ENCODE measurements around the gene SMIM38. TPM values are rescaled to one million over a fixed set of nuclear protein-coding genes. Genes with fewer than 3 reads are reported as not detected.

The SMIM38 gene
- polyA plus RNA-seq, 1 experiment: 0.09 TPM

DNA sequence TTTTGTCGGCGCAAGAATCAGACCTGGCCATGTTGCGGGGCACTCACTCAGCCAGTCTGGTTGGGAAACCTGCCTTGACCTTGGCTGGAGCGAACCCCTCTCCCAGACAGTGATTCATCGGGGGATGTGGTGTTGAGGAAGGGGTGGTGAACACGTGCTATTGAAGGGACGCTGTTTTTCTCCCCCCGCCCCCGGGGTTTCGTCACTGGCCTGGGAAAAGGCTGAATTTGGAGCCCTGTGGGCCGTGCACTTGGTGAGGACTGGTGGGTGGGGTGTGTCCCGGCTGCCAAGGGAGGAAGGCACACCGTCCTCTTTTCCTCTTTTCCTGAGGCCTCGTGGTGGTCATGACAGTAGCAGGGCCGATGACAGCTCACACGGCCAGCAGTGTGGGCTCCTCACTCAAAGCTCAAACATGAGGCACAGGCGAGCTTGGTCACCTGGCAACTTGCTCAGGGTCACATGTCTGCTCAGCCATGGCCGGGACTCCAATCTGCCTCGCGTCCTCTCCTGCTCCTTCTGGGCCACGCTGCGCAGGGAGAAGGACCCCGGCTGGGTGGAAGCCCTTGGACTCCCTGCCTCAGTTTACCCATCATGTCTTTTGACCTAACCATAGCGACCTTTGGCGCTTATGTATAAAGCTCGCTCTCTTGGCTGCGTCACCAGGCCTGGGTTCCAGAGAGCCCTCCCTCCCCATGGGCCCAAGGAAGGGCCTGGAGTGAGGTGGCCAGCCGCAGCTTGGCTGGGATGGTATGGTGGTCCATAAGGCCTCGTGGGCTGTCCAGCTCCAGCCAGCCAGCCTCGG lies 49.4 kb downstream of the SMIM38 start:
- TF ChIP-seq, protein P1, sequence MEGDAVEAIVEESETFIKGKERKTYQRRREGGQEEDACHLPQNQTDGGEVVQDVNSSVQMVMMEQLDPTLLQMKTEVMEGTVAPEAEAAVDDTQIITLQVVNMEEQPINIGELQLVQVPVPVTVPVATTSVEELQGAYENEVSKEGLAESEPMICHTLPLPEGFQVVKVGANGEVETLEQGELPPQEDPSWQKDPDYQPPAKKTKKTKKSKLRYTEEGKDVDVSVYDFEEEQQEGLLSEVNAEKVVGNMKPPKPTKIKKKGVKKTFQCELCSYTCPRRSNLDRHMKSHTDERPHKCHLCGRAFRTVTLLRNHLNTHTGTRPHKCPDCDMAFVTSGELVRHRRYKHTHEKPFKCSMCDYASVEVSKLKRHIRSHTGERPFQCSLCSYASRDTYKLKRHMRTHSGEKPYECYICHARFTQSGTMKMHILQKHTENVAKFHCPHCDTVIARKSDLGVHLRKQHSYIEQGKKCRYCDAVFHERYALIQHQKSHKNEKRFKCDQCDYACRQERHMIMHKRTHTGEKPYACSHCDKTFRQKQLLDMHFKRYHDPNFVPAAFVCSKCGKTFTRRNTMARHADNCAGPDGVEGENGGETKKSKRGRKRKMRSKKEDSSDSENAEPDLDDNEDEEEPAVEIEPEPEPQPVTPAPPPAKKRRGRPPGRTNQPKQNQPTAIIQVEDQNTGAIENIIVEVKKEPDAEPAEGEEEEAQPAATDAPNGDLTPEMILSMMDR (IDR thresholded peaks at IDR 0.05; ENCODE audit: low read depth, low read length): no peak
- Histone ChIP-seq H3K27ac (ENCODE audit: low read depth, low read length) (no peak overlapping the region), H3K4me3 (ENCODE audit: low read depth, low read length) (no peak overlapping the region), H3K27me3 (ENCODE audit: control insufficient read depth, insufficient read depth, low read length) (peaks cover 9% of the 10 kb centered on the region), H3K9me3 (ENCODE audit: control insufficient read depth, insufficient read depth, low read length) (peaks cover 24% of the 10 kb centered on the region)
- DNase-seq (ENCODE audit: low read depth, low spot score): no peak
- ChIA-PET CTCF (no interaction called here), POLR2A (no interaction called here)

Other genes starting within 250 kb of the SMIM38 start
- gene MRGPRD, start 174.9 kb upstream of the SMIM38 start, polyA plus RNA-seq (2011; rRNA removed): not detected in 2 replicates
- gene MRGPRF, start 142.7 kb upstream of the SMIM38 start, polyA plus RNA-seq (2011; rRNA removed): 28.6 and 34.4 TPM in 2 replicates
- 6.4 and 7.4 TPM in 2 replicates for gene TPCN2, start 107.0 kb upstream of the SMIM38 start, polyA plus RNA-seq (2011; rRNA removed)
- gene MYEOV, start 138.2 kb downstream of the SMIM38 start, polyA plus RNA-seq (2011; rRNA removed): 1.6 and 3.3 TPM in 2 replicates

Measured in AG04450 (cell line).